ACC112 (cell line): ENCODE data around the gene TRIM72.

ENCODE experiments used
- H2AFZ ChIP-seq: fragments of 200-600 bp; sonication (generic); one replicate; pipeline ENCODE4 v1.6.0; 2017; ENCODE audit warnings: antibody characterized with exemption, low read length; ENCODE audit not compliant: unreplicated experiment
- H3K27ac ChIP-seq: fragments of 200-600 bp; sonication (generic); 2 replicates; pipeline ENCODE4 v1.5.1; 2014; ENCODE audit warnings: low read depth, mild to moderate bottlenecking, antibody characterized with exemption, low read length, moderate library complexity
- H3K27me3 ChIP-seq: fragments of 200-600 bp; sonication (generic); 2 replicates; pipeline ENCODE4 v1.6.1; 2014; ENCODE audit warnings: mild to moderate bottlenecking, antibody characterized with exemption, low read length, moderate library complexity, mixed read lengths; ENCODE audit not compliant: insufficient read depth
- H3K36me3 ChIP-seq: fragments of 200-600 bp; sonication (generic); 2 replicates; pipeline ENCODE4 v1.6.1; 2016; ENCODE audit warnings: mild to moderate bottlenecking, antibody characterized with exemption, low read length, moderate library complexity, mixed read lengths; ENCODE audit not compliant: insufficient read depth
- H3K4me1 ChIP-seq: fragments of 200-600 bp; sonication (generic); one replicate; pipeline ENCODE4 v1.6.1; 2016; ENCODE audit warnings: low read length, mixed read lengths; ENCODE audit not compliant: insufficient read depth, unreplicated experiment, control insufficient read depth
- H3K4me3 ChIP-seq: fragments of 200-600 bp; sonication (generic); 2 replicates; pipeline ENCODE4 v1.5.1; 2014; ENCODE audit warnings: mild to moderate bottlenecking, low read depth, low read length
- H3K79me2 ChIP-seq: fragments of 200-600 bp; sonication (generic); one replicate; pipeline ENCODE4 v1.6.0; 2016; ENCODE audit warnings: low read length; ENCODE audit not compliant: control insufficient read depth, unreplicated experiment, insufficient read depth

The TRIM72 gene

GRCh38 chr16:31200821-31201568 is 12.9 kb upstream of the TRIM72 start:
- Histone ChIP-seq H3K4me3 (peak overlapping the region; percentile 88), H3K36me3 (0 out of 2 replicates have a peak, but pooled peaks cover 3% of the 10 kb centered on the region), H3K79me2 (no peaks in the 10 kb centered on the region), H3K27ac (no peak overlapping the region), H3K4me1 (peaks cover 17% of the 10 kb centered on the region), H2AFZ (no peak overlapping the region), H3K27me3 (no peaks in the 10 kb centered on the region)

DNA sequence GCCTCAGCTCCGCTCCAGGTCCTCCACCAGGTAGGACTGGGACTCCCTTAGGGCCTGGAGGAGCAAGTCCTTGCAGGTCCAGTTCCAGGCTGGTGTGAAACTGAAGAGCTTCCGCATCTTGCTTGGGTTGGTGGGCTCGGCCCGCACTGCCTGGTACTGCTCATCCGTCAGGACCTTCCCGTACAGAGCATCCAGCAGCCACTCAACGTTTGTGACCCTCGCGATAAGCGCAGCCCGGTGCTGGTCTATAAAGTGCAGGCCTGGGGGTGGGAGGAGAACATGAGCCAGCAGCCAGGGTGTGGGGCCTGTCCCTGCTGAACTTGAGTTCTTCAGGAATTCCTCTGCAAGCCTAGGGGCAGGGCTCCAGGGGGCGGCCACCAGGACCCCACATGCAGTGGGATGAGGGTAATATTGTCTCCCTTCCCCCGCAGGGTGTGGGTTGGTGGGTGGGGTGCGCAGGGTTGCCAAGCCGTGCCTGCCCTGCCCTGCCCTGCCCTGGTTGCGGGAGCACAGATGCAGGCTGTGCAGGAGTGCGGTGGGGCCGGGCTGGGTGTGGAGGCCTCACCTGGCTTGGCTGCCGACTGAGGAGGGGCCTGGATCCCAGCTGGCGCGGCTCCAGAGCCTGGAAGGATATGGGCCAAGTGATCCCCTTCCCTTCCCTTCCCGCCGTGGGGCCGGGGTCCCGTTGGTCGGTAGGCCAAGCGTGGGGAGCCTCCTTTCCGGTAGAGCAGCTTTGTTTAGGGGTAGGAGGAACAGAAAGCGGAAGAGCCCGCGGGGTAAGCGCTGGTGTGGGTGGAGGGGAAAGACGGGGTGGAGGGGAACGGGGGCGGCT is 12.1 kb upstream of the TRIM72 start:
- Histone ChIP-seq H3K27ac (no peak overlapping the region), H3K79me2 (no peaks in the 10 kb centered on the region), H2AFZ (peak overlapping the region; percentile 23), H3K36me3 (no peaks in the 10 kb centered on the region), H3K4me1 (peaks cover 17% of the 10 kb centered on the region), H3K27me3 (peaks cover 4% of the 10 kb centered on the region), H3K4me3 (peak overlapping the region; percentile 88)

- Histone ChIP-seq H3K79me2 (no peaks in the 10 kb centered on the region), H3K36me3 (no peaks in the 10 kb centered on the region), H3K27ac (0 out of 2 replicates have a peak within 1 kb of the TSS, but pooled peaks have one; percentile 6), H2AFZ (peak within 1 kb of the TSS; percentile 80), H3K4me3 (peak within 1 kb of the TSS; percentile 88), H3K27me3 (peaks cover 11% of the 10 kb centered on the region), H3K4me1 (peaks cover 17% of the 10 kb centered on the region)
These were observed 11.2 kb upstream of the TRIM72 start, which contains the start of gene PYCARD for GRCh38 chr16:31202414-31203375. Gene PYCARD, minus strand, starts transcription at chr16:31202760. Its CDS starts 70 bp downstream, at chr16:31202690.

DNA sequence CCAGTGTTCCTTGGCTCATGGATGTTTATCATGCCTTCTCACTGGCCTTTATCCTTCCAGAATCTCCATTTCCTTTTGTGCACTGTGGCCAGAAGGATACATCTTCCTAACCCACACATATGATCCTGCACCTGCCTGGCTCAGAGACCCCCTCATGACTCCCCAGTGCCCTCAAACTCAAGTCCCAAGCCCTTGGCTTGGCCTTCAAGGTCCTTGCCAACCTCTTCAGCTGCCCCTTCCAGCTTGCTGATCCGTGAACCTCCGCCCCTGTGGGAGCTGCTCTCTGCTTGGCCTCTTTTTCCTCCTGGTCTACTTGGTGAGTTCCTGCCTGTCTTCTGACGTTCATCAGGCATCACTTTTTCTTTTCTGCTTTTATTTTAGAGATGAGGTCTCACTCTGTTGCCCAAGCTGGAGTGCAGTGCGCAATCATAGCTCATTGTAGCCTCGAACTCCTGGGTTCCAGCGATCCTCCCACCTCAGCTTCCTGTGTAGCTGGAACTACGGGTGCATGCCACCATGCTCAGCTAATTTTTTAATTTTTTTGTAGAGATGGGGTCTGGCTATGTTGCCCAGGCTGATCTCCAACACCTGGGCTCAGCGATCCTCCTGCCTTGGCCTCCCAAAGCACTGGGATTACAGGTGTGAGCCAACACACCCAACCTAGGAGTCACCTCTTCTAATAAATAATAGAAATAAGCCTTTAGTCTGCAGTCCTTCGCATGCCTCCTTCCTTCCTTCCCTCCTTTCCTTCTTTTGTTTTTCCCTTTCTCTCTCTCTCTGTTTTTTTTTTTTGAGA is 8.8 kb upstream of the TRIM72 start:
- Histone ChIP-seq H3K27me3 (peaks cover 11% of the 10 kb centered on the region), H3K27ac (no peak overlapping the region), H3K4me3 (no peak overlapping the region), H3K36me3 (no peaks in the 10 kb centered on the region), H3K4me1 (peaks cover 17% of the 10 kb centered on the region), H3K79me2 (no peaks in the 10 kb centered on the region), H2AFZ (no peak overlapping the region)

DNA sequence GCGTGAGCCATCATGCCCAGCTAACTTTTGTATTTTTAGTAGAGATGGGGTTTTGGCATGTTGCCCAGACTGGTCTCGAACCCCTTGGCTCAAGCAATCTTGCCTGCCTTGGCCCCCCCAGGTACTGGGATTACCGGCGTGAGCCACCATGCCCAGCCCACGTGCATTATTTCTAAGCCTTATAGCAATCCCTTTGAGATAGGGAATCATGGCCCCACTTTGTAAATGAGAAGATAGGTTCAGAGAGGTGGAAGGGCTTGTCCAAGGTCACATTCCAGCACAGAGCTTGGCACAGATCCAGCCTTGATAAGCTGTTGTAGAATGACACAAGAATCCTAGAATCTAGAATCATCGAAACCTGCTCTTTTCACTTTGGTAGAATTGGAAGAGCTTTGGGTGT is 7.1 kb upstream of the TRIM72 start:
- Histone ChIP-seq H3K36me3 (no peaks in the 10 kb centered on the region), H3K79me2 (no peaks in the 10 kb centered on the region), H2AFZ (no peak overlapping the region), H3K4me1 (peaks cover 6% of the 10 kb centered on the region), H3K4me3 (no peak overlapping the region), H3K27me3 (peaks cover 11% of the 10 kb centered on the region), H3K27ac (no peak overlapping the region)

GRCh38 chr16:31213342-31213741 is 577 bp upstream of the TRIM72 start:
- H2AFZ ChIP-seq, result no peak overlapping the region
- no peaks in the 10 kb centered on the region for H3K79me2 ChIP-seq
- peaks cover 49% of the 10 kb centered on the region for H3K27me3 ChIP-seq
- H3K27ac ChIP-seq, result no peak overlapping the region
- peaks cover 8% of the 10 kb centered on the region for H3K4me1 ChIP-seq
- H3K36me3 ChIP-seq, result no peaks in the 10 kb centered on the region
- H3K4me3 ChIP-seq, result no peak overlapping the region

- Histone ChIP-seq H3K27ac (no peak overlapping the region), H3K4me3 (peak overlapping the region; percentile 73), H2AFZ (no peak overlapping the region), H3K4me1 (peaks cover 8% of the 10 kb centered on the region), H3K36me3 (no peaks in the 10 kb centered on the region), H3K27me3 (peaks cover 53% of the 10 kb centered on the region), H3K79me2 (no peaks in the 10 kb centered on the region)
These were observed 878 bp downstream of the TRIM72 start for GRCh38 chr16:31214708-31215286.

GRCh38 chr16:31215287-31216162 is 1.6 kb downstream of the TRIM72 start:
- Histone ChIP-seq H2AFZ (peak overlapping the region; percentile 42), H3K4me1 (peaks cover 8% of the 10 kb centered on the region), H3K36me3 (no peaks in the 10 kb centered on the region), H3K4me3 (peak overlapping the region; percentile 73), H3K27ac (no peak overlapping the region), H3K27me3 (peaks cover 53% of the 10 kb centered on the region), H3K79me2 (no peaks in the 10 kb centered on the region)
